Measurements from ENCODE around the gene HPGD. TPM values are rescaled to one million over a fixed set of nuclear protein-coding genes. Genes with fewer than 3 reads are reported as not detected.

HPGD gene
- total and polyA plus RNA-seq, 5 donors from 2014 or later = 48.3 to 126 (median 85.7) TPM

- Histone ChIP-seq H3K4me3 (ENCODE audit: low read depth, low read length) (no peak overlapping the region), H3K4me1 (ENCODE audit: control insufficient read depth, insufficient read depth, low read length, poor library complexity, severe bottlenecking) (peaks cover 5% of the 10 kb centered on the region), H3K27me3 (ENCODE audit: control insufficient read depth, insufficient read depth, low read length) (peaks cover 8% of the 10 kb centered on the region), H3K9me3 (ENCODE audit: control insufficient read depth in 2 of 2, low read length in 2 of 2) (no peaks in the 10 kb centered on the region), H3K36me3 (ENCODE audit: control insufficient read depth, insufficient read depth, low read length) (no peaks in the 10 kb centered on the region), H3K27ac (ENCODE audit: insufficient read depth, low read length, poor library complexity, severe bottlenecking) (no peak overlapping the region)
- Mint-ChIP-seq H3K36me3 (no peaks in the 10 kb centered on the region), H3K4me1 (peaks cover 4 to 32% (median 18%) of the 10 kb centered on the region in 4 donors), H3K27me3 (peaks cover 37% of the 10 kb centered on the region), H3K27ac (no peak overlapping the region), H3K4me3 (peak overlapping the region in 2 of 4 donors; percentile 95 to 97), H3K9me3 (peaks cover 0 to 5% (median 3%) of the 10 kb centered on the region in 7 donors)
- DNase-seq (no peak), ATAC-seq (ENCODE audit: low read depth in 2 of 2) (no peak)
Observed at GRCh38 chr4:174524242-174524641, 2.0 kb upstream of the HPGD start.

- Histone ChIP-seq H3K36me3 (ENCODE audit: control insufficient read depth, insufficient read depth, low read length) (no peaks in the 10 kb centered on the region), H3K27me3 (ENCODE audit: control insufficient read depth, insufficient read depth, low read length) (peaks cover 8% of the 10 kb centered on the region), H3K4me1 (ENCODE audit: control insufficient read depth, insufficient read depth, low read length, poor library complexity, severe bottlenecking) (peaks cover 5% of the 10 kb centered on the region), H3K9me3 (ENCODE audit: control insufficient read depth in 2 of 2, low read length in 2 of 2) (no peaks in the 10 kb centered on the region), H3K4me3 (ENCODE audit: low read depth, low read length) (peak overlapping the region; percentile 86), H3K27ac (ENCODE audit: insufficient read depth, low read length, poor library complexity, severe bottlenecking) (peak overlapping the region; percentile 76)
- peak overlapping the region; percentile 86 to 97 (median 91) for H3K4me3 Mint-ChIP-seq
- peak overlapping the region in 2 of 3 donors; percentile 85 to 89 for H3K27ac Mint-ChIP-seq
- peaks cover 4 to 41% (median 23%) of the 10 kb centered on the region in 4 donors for H3K4me1 Mint-ChIP-seq
- peak in 1 of 3 donors; percentile 1 for DNase-seq
- ATAC-seq (ENCODE audit: low read depth in 2 of 2) = no peak
- no peaks in the 10 kb centered on the region for H3K36me3 Mint-ChIP-seq
- peaks cover 37% of the 10 kb centered on the region for H3K27me3 Mint-ChIP-seq
- peaks cover 0 to 5% (median 3%) of the 10 kb centered on the region in 7 donors for H3K9me3 Mint-ChIP-seq
Observed at GRCh38 chr4:174523025-174523693, 871 bp upstream of the HPGD start.

DNA sequence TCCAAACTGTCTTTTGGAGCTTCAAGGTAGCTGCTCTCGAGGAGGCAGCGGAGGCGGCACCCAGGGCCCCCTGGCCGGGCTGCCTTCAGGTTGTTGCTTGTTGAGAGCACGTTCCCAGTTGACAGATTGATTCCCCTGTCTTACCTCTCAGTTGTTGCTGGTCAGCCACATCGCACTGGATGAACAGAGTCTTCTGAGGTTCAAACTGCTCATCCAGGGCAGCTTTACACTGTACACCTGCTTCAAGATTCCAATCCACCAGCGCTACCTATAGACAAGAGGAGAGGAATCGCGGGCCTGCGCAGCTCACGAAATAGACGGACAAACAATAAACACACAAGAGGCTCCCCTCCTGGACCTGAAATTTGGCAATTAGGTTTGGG lies 497 bp downstream of the HPGD start:
- peaks cover 0 to 5% (median 3%) of the 10 kb centered on the region in 7 donors for H3K9me3 Mint-ChIP-seq
- Histone ChIP-seq H3K27me3 (ENCODE audit: control insufficient read depth, insufficient read depth, low read length) (peaks cover 8% of the 10 kb centered on the region), H3K27ac (ENCODE audit: insufficient read depth, low read length, poor library complexity, severe bottlenecking) (peak overlapping the region; percentile 76), H3K4me1 (ENCODE audit: control insufficient read depth, insufficient read depth, low read length, poor library complexity, severe bottlenecking) (peaks cover 7% of the 10 kb centered on the region), H3K9me3 (ENCODE audit: control insufficient read depth in 2 of 2, low read length in 2 of 2) (no peaks in the 10 kb centered on the region), H3K4me3 (ENCODE audit: low read depth, low read length) (peak overlapping the region; percentile 89), H3K36me3 (ENCODE audit: control insufficient read depth, insufficient read depth, low read length) (no peaks in the 10 kb centered on the region)
- peaks cover 4 to 42% (median 24%) of the 10 kb centered on the region in 4 donors for H3K4me1 Mint-ChIP-seq
- H3K4me3 Mint-ChIP-seq = peak overlapping the region; percentile 86 to 97 (median 91)
- DNase-seq (peak in 2 of 3 donors; percentile 19), ATAC-seq (ENCODE audit: low read depth in 2 of 2) (no peak)
- no peaks in the 10 kb centered on the region for H3K36me3 Mint-ChIP-seq
- peaks cover 37% of the 10 kb centered on the region for H3K27me3 Mint-ChIP-seq
- peak overlapping the region; percentile 59 to 91 (median 89) for H3K27ac Mint-ChIP-seq

- DNase-seq = peak in 2 of 3 donors; percentile 20 to 51
- peaks cover 37% of the 10 kb centered on the region for H3K27me3 Mint-ChIP-seq
- ATAC-seq (ENCODE audit: low read depth in 2 of 2) = peak in 1 of 2 donors; percentile 25
- H3K9me3 Mint-ChIP-seq = peaks cover 0 to 5% (median 3%) of the 10 kb centered on the region in 7 donors
- Histone ChIP-seq H3K27ac (ENCODE audit: insufficient read depth, low read length, poor library complexity, severe bottlenecking) (peak overlapping the region; percentile 76), H3K27me3 (ENCODE audit: control insufficient read depth, insufficient read depth, low read length) (peaks cover 8% of the 10 kb centered on the region), H3K4me3 (ENCODE audit: low read depth, low read length) (peak overlapping the region; percentile 89), H3K9me3 (ENCODE audit: control insufficient read depth in 2 of 2, low read length in 2 of 2) (no peaks in the 10 kb centered on the region), H3K4me1 (ENCODE audit: control insufficient read depth, insufficient read depth, low read length, poor library complexity, severe bottlenecking) (peaks cover 10% of the 10 kb centered on the region), H3K36me3 (ENCODE audit: control insufficient read depth, insufficient read depth, low read length) (no peaks in the 10 kb centered on the region)
- peaks cover 5 to 42% (median 27%) of the 10 kb centered on the region in 4 donors for H3K4me1 Mint-ChIP-seq
- no peaks in the 10 kb centered on the region for H3K36me3 Mint-ChIP-seq
- peak overlapping the region in 2 of 3 donors; percentile 62 to 89 for H3K27ac Mint-ChIP-seq
- H3K4me3 Mint-ChIP-seq = peak overlapping the region; percentile 51 to 97 (median 90)
Observed at GRCh38 chr4:174520660-174521059, 1.6 kb downstream of the HPGD start.

DNA sequence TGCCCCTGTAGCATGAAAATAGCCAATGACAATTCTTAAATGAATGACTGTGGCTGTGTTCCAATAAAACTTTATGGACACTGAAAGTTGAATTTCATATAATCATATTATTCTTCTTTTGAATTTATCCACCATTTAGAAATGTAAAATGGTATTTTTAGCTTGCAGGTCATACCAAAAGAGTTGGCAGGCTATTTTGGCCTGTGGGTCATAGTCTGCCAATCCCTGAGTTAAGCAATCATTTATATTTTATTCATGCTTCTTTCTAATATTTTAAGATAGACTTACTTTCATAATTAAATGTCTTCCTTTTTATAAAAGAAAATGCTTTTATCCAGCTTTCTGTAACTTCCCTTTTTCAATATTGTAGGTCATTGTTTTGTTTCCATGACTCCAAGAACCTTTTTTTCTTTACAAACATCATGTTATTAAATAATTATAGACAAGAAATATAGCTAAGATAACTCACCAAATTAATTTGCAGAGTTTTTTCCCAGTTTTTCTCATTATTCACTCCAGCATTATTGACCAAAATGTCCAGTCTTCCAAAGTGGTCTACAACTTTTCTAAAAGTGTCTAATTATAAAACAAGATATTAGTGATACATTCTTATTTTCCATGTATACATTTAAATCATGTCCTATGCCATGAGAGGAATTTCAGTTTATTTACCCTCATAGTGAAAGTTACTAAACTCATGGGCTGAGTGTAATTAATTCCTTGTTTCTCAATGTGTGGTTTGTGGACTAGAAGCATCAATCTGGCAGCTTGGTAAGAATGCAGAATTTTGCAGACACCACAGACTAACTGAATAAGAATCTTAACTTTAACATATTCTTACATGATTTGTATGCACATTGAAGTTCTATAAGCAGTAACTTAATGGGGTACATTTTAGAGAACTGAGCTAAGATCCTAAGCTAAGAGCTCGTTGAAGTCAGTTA lies 4.5 kb downstream of the HPGD start:
- Histone ChIP-seq H3K27ac (ENCODE audit: insufficient read depth, low read length, poor library complexity, severe bottlenecking) (no peak overlapping the region), H3K4me1 (ENCODE audit: control insufficient read depth, insufficient read depth, low read length, poor library complexity, severe bottlenecking) (peaks cover 5% of the 10 kb centered on the region), H3K9me3 (ENCODE audit: control insufficient read depth in 2 of 2, low read length in 2 of 2) (no peaks in the 10 kb centered on the region), H3K36me3 (ENCODE audit: control insufficient read depth, insufficient read depth, low read length) (no peaks in the 10 kb centered on the region), H3K27me3 (ENCODE audit: control insufficient read depth, insufficient read depth, low read length) (no peaks in the 10 kb centered on the region), H3K4me3 (ENCODE audit: low read depth, low read length) (peak overlapping the region; percentile 23)
- peaks cover 20% of the 10 kb centered on the region for H3K27me3 Mint-ChIP-seq
- ATAC-seq (ENCODE audit: low read depth in 2 of 2) = no peak
- peaks cover 0 to 5% (median 4%) of the 10 kb centered on the region in 7 donors for H3K9me3 Mint-ChIP-seq
- H3K27ac Mint-ChIP-seq = no peak overlapping the region
- DNase-seq = no peak
- H3K36me3 Mint-ChIP-seq = no peaks in the 10 kb centered on the region
- peak overlapping the region in 3 of 4 donors; percentile 17 to 97 (median 84) for H3K4me3 Mint-ChIP-seq
- peaks cover 5 to 37% (median 24%) of the 10 kb centered on the region in 4 donors for H3K4me1 Mint-ChIP-seq

GRCh38 chr4:174516794-174517193 lies 5.5 kb downstream of the HPGD start:
- ATAC-seq (ENCODE audit: low read depth in 2 of 2) = no peak
- H3K4me1 Mint-ChIP-seq = peaks cover 5 to 34% (median 22%) of the 10 kb centered on the region in 4 donors
- H3K27me3 Mint-ChIP-seq = peaks cover 12% of the 10 kb centered on the region
- H3K27ac Mint-ChIP-seq = peak overlapping the region in 1 of 3 donors; percentile 21
- Histone ChIP-seq H3K9me3 (ENCODE audit: control insufficient read depth in 2 of 2, low read length in 2 of 2) (no peaks in the 10 kb centered on the region), H3K27me3 (ENCODE audit: control insufficient read depth, insufficient read depth, low read length) (no peaks in the 10 kb centered on the region), H3K4me3 (ENCODE audit: low read depth, low read length) (peak overlapping the region; percentile 23), H3K27ac (ENCODE audit: insufficient read depth, low read length, poor library complexity, severe bottlenecking) (no peak overlapping the region), H3K36me3 (ENCODE audit: control insufficient read depth, insufficient read depth, low read length) (no peaks in the 10 kb centered on the region), H3K4me1 (ENCODE audit: control insufficient read depth, insufficient read depth, low read length, poor library complexity, severe bottlenecking) (peaks cover 5% of the 10 kb centered on the region)
- peak overlapping the region in 2 of 4 donors; percentile 16 to 73 for H3K4me3 Mint-ChIP-seq
- H3K9me3 Mint-ChIP-seq = peaks cover 0 to 6% (median 4%) of the 10 kb centered on the region in 7 donors
- DNase-seq = no peak
- no peaks in the 10 kb centered on the region for H3K36me3 Mint-ChIP-seq

GRCh38 chr4:174516345-174516744 lies 5.9 kb downstream of the HPGD start:
- Histone ChIP-seq H3K9me3 (ENCODE audit: control insufficient read depth in 2 of 2, low read length in 2 of 2) (no peaks in the 10 kb centered on the region), H3K4me3 (ENCODE audit: low read depth, low read length) (peak overlapping the region; percentile 23), H3K27me3 (ENCODE audit: control insufficient read depth, insufficient read depth, low read length) (no peaks in the 10 kb centered on the region), H3K4me1 (ENCODE audit: control insufficient read depth, insufficient read depth, low read length, poor library complexity, severe bottlenecking) (peaks cover 5% of the 10 kb centered on the region), H3K27ac (ENCODE audit: insufficient read depth, low read length, poor library complexity, severe bottlenecking) (no peak overlapping the region), H3K36me3 (ENCODE audit: control insufficient read depth, insufficient read depth, low read length) (no peaks in the 10 kb centered on the region)
- DNase-seq (no peak), ATAC-seq (ENCODE audit: low read depth in 2 of 2) (no peak)
- peak overlapping the region in 1 of 3 donors; percentile 44 for H3K27ac Mint-ChIP-seq
- H3K4me3 Mint-ChIP-seq = peak overlapping the region in 1 of 4 donors; percentile 73
- H3K9me3 Mint-ChIP-seq = peaks cover 0 to 7% (median 3%) of the 10 kb centered on the region in 7 donors
- H3K27me3 Mint-ChIP-seq = peaks cover 7% of the 10 kb centered on the region
- H3K4me1 Mint-ChIP-seq = peaks cover 5 to 34% (median 22%) of the 10 kb centered on the region in 4 donors
- H3K36me3 Mint-ChIP-seq = no peaks in the 10 kb centered on the region
